Glutamatergic neuron (in vitro differentiated cells): Measurements from ENCODE around the gene FCAMR. TPM values are rescaled to one million over a fixed set of nuclear protein-coding genes. Genes with fewer than 3 reads are reported as not detected.

Source experiments
- DNase-seq: peaks from one replicate; pipeline ENCODE4 v3.0.0; 2022
- H3K27ac Mint-ChIP-seq: one replicate; pipeline ENCODE4 v1.8.0; 2020; ENCODE audit warnings: mild to moderate bottlenecking, mixed read lengths, inconsistent platforms; ENCODE audit not compliant: unreplicated experiment
- H3K27me3 Mint-ChIP-seq: one replicate; pipeline ENCODE4 v1.8.0; 2020; ENCODE audit warnings: mild to moderate bottlenecking, moderate library complexity, mixed read lengths, inconsistent platforms; ENCODE audit not compliant: unreplicated experiment
- H3K36me3 Mint-ChIP-seq: one replicate; pipeline ENCODE4 v1.8.0; 2020; ENCODE audit warnings: mild to moderate bottlenecking, mixed read lengths, inconsistent platforms; ENCODE audit not compliant: unreplicated experiment
- H3K4me1 Mint-ChIP-seq: one replicate; pipeline ENCODE4 v1.8.0; 2020; ENCODE audit warnings: mild to moderate bottlenecking, low read depth, mixed read lengths, inconsistent platforms; ENCODE audit not compliant: unreplicated experiment
- H3K4me3 Mint-ChIP-seq: one replicate; pipeline ENCODE4 v1.8.0; 2020; ENCODE audit warnings: mild to moderate bottlenecking, mixed read lengths, inconsistent platforms; ENCODE audit not compliant: unreplicated experiment
- H3K9me3 Mint-ChIP-seq: one replicate; pipeline ENCODE4 v1.8.0; 2020; ENCODE audit warnings: mild to moderate bottlenecking, moderate library complexity, mixed read lengths, inconsistent platforms; ENCODE audit not compliant: unreplicated experiment
- CTCF ChIP-seq: fragments of 200-600 bp; sonication (generic); IDR thresholded peaks from one replicate; pipeline ENCODE4 v1.5.0; 2021; ENCODE audit not compliant: partially characterized antibody, unreplicated experiment
- total RNA-seq: library from RNA; stranded (reverse); fragmentation: NEBNext Ultra II Directional; extraction: Animal tissue kit (Norgen Biotek cat#: 25700); gene quantifications from one replicate; pipeline ENCODE4 v1.2.1, GENCODE V29; 2021; ENCODE audit not compliant: unreplicated experiment

FCAMR gene
- total RNA-seq, 1 donor from 2014 or later = not detected

DNA sequence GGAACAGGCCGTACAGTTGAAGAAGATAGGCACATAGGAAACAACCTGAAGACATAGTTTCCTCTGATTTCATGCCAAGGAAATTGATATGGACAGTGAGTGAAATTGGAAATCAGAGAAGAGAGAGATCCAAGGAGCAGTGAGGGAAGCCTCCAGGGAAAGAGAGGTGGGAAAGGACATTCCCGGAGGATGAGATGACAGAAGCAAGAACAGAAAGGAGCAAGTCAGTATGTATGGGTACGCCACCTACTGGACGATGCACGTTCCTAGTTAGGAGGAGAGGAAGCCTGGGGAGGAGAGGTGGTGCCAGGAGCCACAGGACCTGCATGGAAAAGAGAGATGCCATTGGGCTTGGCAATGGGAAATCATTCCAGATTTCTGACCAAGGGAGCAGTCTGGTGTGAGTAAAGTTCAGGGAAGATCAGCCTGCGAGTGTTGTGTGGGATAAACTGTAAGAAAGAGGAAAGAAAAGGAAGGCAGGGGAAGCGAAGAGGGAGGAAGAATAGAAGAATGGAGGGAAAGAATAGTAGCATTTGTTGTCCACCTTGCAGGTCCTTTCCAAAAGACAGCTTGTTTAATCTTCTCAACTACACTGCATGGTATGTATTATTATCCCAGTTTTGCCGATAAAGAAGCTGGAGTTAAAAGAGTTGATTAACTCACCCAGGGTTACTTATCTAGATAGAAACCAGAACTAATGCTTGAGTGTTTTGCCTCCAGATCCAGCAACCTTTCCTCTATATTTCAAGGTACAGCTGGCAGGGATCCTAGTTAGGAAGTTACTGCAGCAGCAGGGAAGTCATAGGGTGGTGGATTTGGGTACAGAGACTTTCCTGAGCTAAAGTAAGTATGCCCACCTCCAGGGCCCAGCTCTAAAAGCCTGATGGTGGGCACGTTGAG, 34.9 kb upstream of the FCAMR start:
- peak; percentile 59 for DNase-seq
- Mint-ChIP-seq H3K27me3 (no peaks in the 10 kb centered on the region), H3K4me1 (no peaks in the 10 kb centered on the region), H3K4me3 (no peak overlapping the region), H3K36me3 (no peaks in the 10 kb centered on the region), H3K27ac (no peak overlapping the region), H3K9me3 (peaks cover 2% of the 10 kb centered on the region)
- peak; percentile 74 for TF ChIP-seq CTCF

GRCh38 chr1:207003210-207003609, 33.0 kb upstream of the FCAMR start:
- H3K4me1 Mint-ChIP-seq = no peaks in the 10 kb centered on the region
- no peak overlapping the region for H3K27ac Mint-ChIP-seq
- peaks cover 2% of the 10 kb centered on the region for H3K9me3 Mint-ChIP-seq
- H3K4me3 Mint-ChIP-seq = no peak overlapping the region
- H3K36me3 Mint-ChIP-seq = no peaks in the 10 kb centered on the region
- no peak for DNase-seq
- H3K27me3 Mint-ChIP-seq = no peaks in the 10 kb centered on the region
- TF ChIP-seq CTCF = no peak

- Mint-ChIP-seq H3K9me3 (peaks cover 2% of the 10 kb centered on the region), H3K27ac (no peak overlapping the region), H3K4me3 (no peak overlapping the region), H3K27me3 (no peaks in the 10 kb centered on the region), H3K36me3 (no peaks in the 10 kb centered on the region), H3K4me1 (no peaks in the 10 kb centered on the region)
- no peak for TF ChIP-seq CTCF
- no peak for DNase-seq
Measured at GRCh38 chr1:207002724-207003146, 32.5 kb upstream of the FCAMR start.

GRCh38 chr1:207001492-207002245, 31.4 kb upstream of the FCAMR start:
- Mint-ChIP-seq H3K36me3 (no peaks in the 10 kb centered on the region), H3K27me3 (no peaks in the 10 kb centered on the region), H3K9me3 (peaks cover 2% of the 10 kb centered on the region), H3K4me1 (no peaks in the 10 kb centered on the region), H3K27ac (no peak overlapping the region), H3K4me3 (no peak overlapping the region)
- no peak for TF ChIP-seq CTCF
- no peak for DNase-seq
